Thymus (tissue), 11 donors: ENCODE results near the gene LRMDA. TPM values are rescaled to one million over a fixed set of nuclear protein-coding genes. Genes with fewer than 3 reads are reported as not detected.

Experiments used
- DNase-seq, 9 donors: peaks; one replicate each; pipeline ENCODE4 v3.0.0-alpha.2; 2013; ENCODE audit warnings: low spot score in 9 of 9, low read depth in 6 of 9, missing footprints in 1 of 9
- H3K27ac ChIP-seq, 2 donors: one replicate each; pipeline ENCODE4 v1.5.1; 2013; ENCODE audit warnings: control low read depth in 1 of 2, low read depth in 1 of 2, low read length in 1 of 2, mild to moderate bottlenecking in 1 of 2, moderate library complexity in 1 of 2
- H3K27me3 ChIP-seq, 2 donors: one replicate each; pipeline ENCODE4 v1.5.1; 2013; ENCODE audit warnings: low read length in 1 of 2; ENCODE audit not compliant: control insufficient read depth in 2 of 2, insufficient read depth in 1 of 2
- H3K36me3 ChIP-seq, 2 donors: one replicate each; pipeline ENCODE4 v1.5.1; 2013; ENCODE audit warnings: low read length in 1 of 2, mild to moderate bottlenecking in 1 of 2, moderate library complexity in 1 of 2; ENCODE audit not compliant: control insufficient read depth in 2 of 2, insufficient read depth in 2 of 2
- H3K4me1 ChIP-seq, 2 donors: one replicate each; pipeline ENCODE4 v1.5.1; 2013; ENCODE audit warnings: low read length in 2 of 2; ENCODE audit not compliant: control insufficient read depth in 2 of 2, insufficient read depth in 2 of 2
- H3K4me3 ChIP-seq, 2 donors: one replicate each; pipeline ENCODE4 v1.5.1; 2013; ENCODE audit warnings: low read length in 2 of 2, control low read depth in 1 of 2, mild to moderate bottlenecking in 1 of 2
- H3K9me3 ChIP-seq, 2 donors: one replicate each; pipeline ENCODE4 v1.5.1; 2013; ENCODE audit warnings: low read length in 1 of 2, mild to moderate bottlenecking in 1 of 2; ENCODE audit not compliant: control insufficient read depth in 2 of 2, insufficient read depth in 1 of 2
- WGBS: extraction: QIAGEN DNeasy Blood & Tissue Kit; methylation state at CpG from one replicate; pipeline ENCODE4 v1.1.7; 2013; 5-methylcytosine and 5-hydroxymethylcytosine counted together
- polyA plus RNA-seq: library from polyadenylated mRNA; stranded (reverse); fragments of 200-250 nt; gene quantifications from one replicate; pipeline ENCODE4 v1.2.3, GENCODE V29; 2013
- total RNA-seq: library from RNA; stranded (reverse); fragments of 120-200 nt; gene quantifications from one replicate; pipeline ENCODE4 v1.2.4, GENCODE V29; 2013
- donor health status: healthy.

Gene LRMDA
- total and polyA plus RNA-seq, 2 donors = 2.5 to 4.6 TPM

- Histone ChIP-seq H3K27ac (no peak overlapping the region), H3K4me3 (no peak overlapping the region), H3K9me3 (no peaks in the 10 kb centered on the region), H3K36me3 (no peaks in the 10 kb centered on the region), H3K27me3 (no peaks in the 10 kb centered on the region), H3K4me1 (no peaks in the 10 kb centered on the region)
- WGBS = 83% methylated on average over 6 of the region's 6 CpGs
- no peak for DNase-seq
Measured at GRCh38 chr10:76127984-76128589, 696.7 kb downstream of the LRMDA start.

- Histone ChIP-seq H3K36me3 (no peaks in the 10 kb centered on the region), H3K4me3 (no peak overlapping the region), H3K4me1 (no peaks in the 10 kb centered on the region), H3K27me3 (no peaks in the 10 kb centered on the region), H3K9me3 (no peaks in the 10 kb centered on the region), H3K27ac (no peak overlapping the region)
- 95% methylated on average over 2 of the region's 2 CpGs for WGBS
- no peak for DNase-seq
Measured at GRCh38 chr10:76129213-76129612, 697.8 kb downstream of the LRMDA start.

DNA sequence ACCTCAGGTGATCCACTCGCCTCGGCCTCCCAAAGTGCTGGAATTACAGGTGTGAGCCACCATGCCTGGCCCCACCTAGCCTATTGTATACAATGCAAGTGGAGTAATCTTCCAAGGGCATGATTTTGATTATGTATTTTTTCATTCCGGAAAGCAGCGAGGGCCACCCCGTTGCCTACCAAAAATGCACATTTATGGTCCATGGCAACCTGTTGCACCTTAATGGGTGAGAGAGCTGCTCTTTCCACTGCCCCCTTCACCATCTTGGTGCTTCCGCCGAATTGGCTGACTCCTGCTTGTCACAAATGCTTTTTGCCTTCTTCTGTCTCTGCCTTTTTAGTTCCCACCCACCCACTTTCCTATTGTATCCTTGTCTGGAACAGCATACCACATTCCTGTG, 699.5 kb downstream of the LRMDA start:
- no peak overlapping the region for H3K27ac ChIP-seq
- H3K27me3 ChIP-seq = no peaks in the 10 kb centered on the region
- no peaks in the 10 kb centered on the region for H3K36me3 ChIP-seq
- no peaks in the 10 kb centered on the region for H3K4me1 ChIP-seq
- DNase-seq = no peak
- H3K9me3 ChIP-seq = no peaks in the 10 kb centered on the region
- 89% methylated on average over 7 of the region's 7 CpGs for WGBS
- no peak overlapping the region for H3K4me3 ChIP-seq

DNA sequence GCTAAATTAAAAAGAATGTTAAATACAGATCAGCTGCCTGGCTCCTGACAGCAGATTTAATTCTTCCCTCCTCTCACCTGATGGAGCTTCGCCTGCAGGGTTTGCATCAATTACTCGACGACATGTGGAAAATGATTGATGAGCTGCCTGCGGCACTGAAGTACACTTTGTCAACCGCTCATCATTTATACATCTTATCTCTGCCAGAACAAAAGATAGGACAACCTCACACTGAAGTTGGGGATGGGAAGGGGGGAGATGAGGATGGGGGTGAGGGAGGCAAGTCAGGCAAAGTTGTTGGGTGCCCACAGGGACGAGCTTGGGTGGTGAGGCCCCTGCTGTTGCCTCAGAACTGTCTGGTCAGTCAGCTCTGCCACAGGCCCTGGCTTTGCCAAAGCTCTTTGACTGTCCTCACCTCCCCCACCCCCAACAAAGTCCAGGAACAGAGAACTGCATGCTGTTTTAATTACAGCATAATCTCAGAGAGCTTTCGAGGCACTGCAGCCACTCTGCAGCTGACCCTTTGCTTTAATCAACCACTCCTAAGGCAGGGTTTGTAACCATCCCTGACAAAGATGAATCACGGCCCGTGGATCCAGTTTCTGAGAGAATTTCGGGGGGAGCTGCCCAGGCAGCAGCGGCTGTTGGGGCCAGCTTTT, 702.3 kb downstream of the LRMDA start:
- no peak overlapping the region for H3K27ac ChIP-seq
- 92% methylated on average over 11 of the region's 11 CpGs for WGBS
- H3K27me3 ChIP-seq = no peaks in the 10 kb centered on the region
- DNase-seq = no peak
- no peaks in the 10 kb centered on the region for H3K36me3 ChIP-seq
- H3K4me1 ChIP-seq = no peaks in the 10 kb centered on the region
- H3K4me3 ChIP-seq = no peak overlapping the region
- H3K9me3 ChIP-seq = no peaks in the 10 kb centered on the region

- WGBS = 95% methylated on average over 4 of the region's 4 CpGs
- no peak for DNase-seq
- no peaks in the 10 kb centered on the region for H3K27me3 ChIP-seq
- H3K4me1 ChIP-seq = peaks cover 0 to 2% of the 10 kb centered on the region in 2 donors
- H3K36me3 ChIP-seq = no peaks in the 10 kb centered on the region
- H3K27ac ChIP-seq = no peak overlapping the region
- H3K4me3 ChIP-seq = no peak overlapping the region
- no peaks in the 10 kb centered on the region for H3K9me3 ChIP-seq
Measured at GRCh38 chr10:76136961-76137360, 705.5 kb downstream of the LRMDA start.

DNA sequence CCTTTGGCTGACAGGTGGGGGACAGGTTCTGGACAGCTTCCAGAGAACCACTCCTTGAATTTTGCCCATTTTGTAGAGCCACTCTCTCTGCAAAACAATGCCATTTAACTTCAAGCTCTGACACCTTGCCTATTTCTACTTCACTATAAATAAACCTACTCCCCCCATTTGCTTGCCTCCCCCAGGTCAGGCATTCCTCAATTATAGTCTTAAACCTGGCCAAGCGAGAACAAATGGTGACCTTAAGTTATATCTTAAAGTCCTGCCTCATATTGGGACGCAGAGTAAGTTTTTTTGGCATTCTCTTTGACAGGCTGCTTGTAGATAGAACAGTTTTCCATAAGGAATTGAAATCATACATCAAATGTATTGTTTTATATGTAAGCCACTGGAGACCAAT, 706.9 kb downstream of the LRMDA start:
- H3K9me3 ChIP-seq = no peaks in the 10 kb centered on the region
- no peak for DNase-seq
- H3K4me1 ChIP-seq = peaks cover 0 to 2% of the 10 kb centered on the region in 2 donors
- H3K36me3 ChIP-seq = no peaks in the 10 kb centered on the region
- H3K27me3 ChIP-seq = no peaks in the 10 kb centered on the region
- 92% methylated on average over 2 of the region's 2 CpGs for WGBS
- H3K27ac ChIP-seq = no peak overlapping the region
- no peak overlapping the region for H3K4me3 ChIP-seq

DNA sequence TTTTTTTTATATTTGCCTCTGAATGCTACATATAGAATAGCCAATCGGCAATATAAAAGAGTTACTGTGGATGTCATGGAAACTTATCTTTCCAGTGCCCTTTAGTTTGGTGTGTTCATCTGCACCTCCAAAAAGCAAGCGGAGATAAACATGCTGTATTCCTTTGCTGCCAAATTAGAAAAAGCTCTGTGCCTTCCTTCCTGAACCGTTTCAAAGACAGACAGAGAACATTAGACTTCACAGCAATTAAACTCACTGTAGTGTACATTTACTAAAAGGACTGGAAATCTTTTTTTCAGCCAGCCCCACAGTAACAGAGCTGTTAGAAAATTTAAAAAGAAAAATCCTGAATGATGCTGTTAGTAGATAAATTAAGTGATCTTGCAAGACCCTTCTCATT, 707.5 kb downstream of the LRMDA start:
- Histone ChIP-seq H3K4me1 (peaks cover 0 to 2% of the 10 kb centered on the region in 2 donors), H3K9me3 (no peaks in the 10 kb centered on the region), H3K27ac (no peak overlapping the region), H3K27me3 (no peaks in the 10 kb centered on the region), H3K4me3 (no peak overlapping the region), H3K36me3 (no peaks in the 10 kb centered on the region)
- WGBS = 84% methylated on average over 3 of the region's 3 CpGs
- DNase-seq = no peak

DNA sequence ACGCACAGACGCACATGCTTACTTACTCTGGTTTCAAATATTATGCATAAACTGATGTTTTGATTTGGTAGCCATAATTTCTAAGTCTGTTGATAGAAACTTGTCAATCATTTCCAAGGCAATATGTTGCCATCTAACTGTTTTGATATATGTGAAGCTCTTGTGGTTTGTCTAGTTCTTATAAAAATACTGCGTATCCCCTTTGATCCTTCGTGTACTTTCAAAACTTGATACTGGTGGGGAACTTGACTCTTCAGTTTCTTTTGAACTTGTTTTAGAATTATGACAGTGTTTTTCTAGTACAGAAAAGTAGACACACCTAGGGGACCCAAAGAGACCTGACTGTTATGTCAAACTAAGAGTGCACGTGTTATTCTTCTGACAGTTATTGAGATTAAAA, 708.0 kb downstream of the LRMDA start:
- WGBS = 68% methylated on average over 5 of the region's 5 CpGs
- H3K27me3 ChIP-seq = no peaks in the 10 kb centered on the region
- peaks cover 0 to 2% of the 10 kb centered on the region in 2 donors for H3K4me1 ChIP-seq
- H3K9me3 ChIP-seq = no peaks in the 10 kb centered on the region
- H3K27ac ChIP-seq = no peak overlapping the region
- peak in 3 of 9 donors; percentile 2 to 34 (median 19) for DNase-seq
- no peaks in the 10 kb centered on the region for H3K36me3 ChIP-seq
- H3K4me3 ChIP-seq = no peak overlapping the region

GRCh38 chr10:76141376-76141775, 710.0 kb downstream of the LRMDA start:
- no peak for DNase-seq
- Histone ChIP-seq H3K27ac (no peak overlapping the region), H3K4me1 (peaks cover 0 to 2% of the 10 kb centered on the region in 2 donors), H3K36me3 (no peaks in the 10 kb centered on the region), H3K4me3 (no peak overlapping the region), H3K9me3 (no peaks in the 10 kb centered on the region), H3K27me3 (no peaks in the 10 kb centered on the region)
- WGBS = 92% methylated on average over 3 of the region's 3 CpGs
